GM12891 (cell line): ENCODE results near the gene C22orf15.
A peak's percentile ranks its signal among the peaks of the same experiment; 100 is the strongest.
"Not testable (repeated sequence)": the region's sequence is repeated elsewhere in the genome, so short reads cannot be mapped to it uniquely, and the experiment has no call there.

Experiments used
- DNase-seq: peaks from one replicate; pipeline ENCODE4 v3.0.0; 2011; ENCODE audit warnings: low spot score; ENCODE audit not compliant: insufficient read length
- FAIRE-seq: peaks from 2 replicates; lab custom pipeline; 2011; peaks lifted over from hg19 to GRCh38; lab: Jason Lieb, UNC
- PAX5 ChIP-seq: IDR thresholded peaks from 2 replicates; pipeline ENCODE4 v1.6.1; 2011; ENCODE audit warnings: low read length, moderate library complexity, mild to moderate bottlenecking; ENCODE audit not compliant: insufficient read depth, severe bottlenecking
- POLR2A ChIP-seq: IDR thresholded peaks from 2 replicates; pipeline ENCODE4 v1.6.1; 2011; ENCODE audit warnings: low read depth, low read length, control low read depth
- POLR2AphosphoS5 ChIP-seq: IDR thresholded peaks from 2 replicates; pipeline ENCODE4 v1.6.1; 2011; ENCODE audit warnings: low read depth, low read length, control low read depth
- POU2F2 ChIP-seq: IDR thresholded peaks from 2 replicates; pipeline ENCODE4 v1.6.1; 2011; ENCODE audit warnings: low read depth, mild to moderate bottlenecking, control low read depth, low read length, moderate library complexity
- SPI1 ChIP-seq: IDR thresholded peaks from 2 replicates; pipeline ENCODE4 v1.6.1; 2011; ENCODE audit warnings: low read depth, low read length, control low read depth
- TAF1 ChIP-seq: IDR thresholded peaks from 2 replicates; pipeline ENCODE4 v1.6.1; 2011; ENCODE audit warnings: low read depth, low read length, control low read depth

The C22orf15 gene

GRCh38 chr22:23722724-23723123, 40.1 kb upstream of the C22orf15 start:
- DNase-seq (no peak), FAIRE-seq (no peak)
- TF ChIP-seq POLR2AphosphoS5 (no peak), PAX5 (no peak), POU2F2 (no peak), TAF1 (no peak)

GRCh38 chr22:23728108-23728507, 34.7 kb upstream of the C22orf15 start:
- not testable (repeated sequence) for FAIRE-seq, DNase-seq

- DNase-seq (no peak), FAIRE-seq (no peak)
- TF ChIP-seq TAF1, result no peak
- no peak for TF ChIP-seq SPI1
- TF ChIP-seq POU2F2, result no peak
- no peak for TF ChIP-seq POLR2AphosphoS5
- TF ChIP-seq PAX5, result no peak
- no peak for TF ChIP-seq POLR2A
Observed at GRCh38 chr22:23737696-23738095, 25.1 kb upstream of the C22orf15 start.

- TF ChIP-seq TAF1 (no peak), POU2F2 (no peak), PAX5 (no peak), POLR2A (no peak), SPI1 (no peak), POLR2AphosphoS5 (no peak)
- FAIRE-seq (no peak), DNase-seq (no peak)
Observed at GRCh38 chr22:23742505-23743264, 20.1 kb upstream of the C22orf15 start.

GRCh38 chr22:23743303-23743705, 19.5 kb upstream of the C22orf15 start:
- DNase-seq, result no peak
- no peak for FAIRE-seq

GRCh38 chr22:23744001-23744400, 18.8 kb upstream of the C22orf15 start:
- TF ChIP-seq TAF1, result no peak
- no peak for TF ChIP-seq POU2F2
- TF ChIP-seq POLR2AphosphoS5, result no peak
- TF ChIP-seq PAX5, result no peak
- no peak for TF ChIP-seq POLR2A
- no peak for TF ChIP-seq SPI1
- no peak for FAIRE-seq

More at GRCh38 chr22:23743303-23743705, 19.5 kb upstream of the C22orf15 start:
- no peak for TF ChIP-seq POU2F2
- no peak for TF ChIP-seq PAX5
- TF ChIP-seq POLR2AphosphoS5, result no peak
- no peak for TF ChIP-seq POLR2A
- no peak for TF ChIP-seq TAF1
- no peak for TF ChIP-seq SPI1

GRCh38 chr22:23744485-23744884, 18.3 kb upstream of the C22orf15 start:
- FAIRE-seq, result no peak
- TF ChIP-seq SPI1 (no peak), POLR2A (no peak), PAX5 (no peak), TAF1 (no peak), POLR2AphosphoS5 (no peak), POU2F2 (no peak)
- no peak for DNase-seq

More at GRCh38 chr22:23744001-23744400, 18.8 kb upstream of the C22orf15 start:
- DNase-seq, result no peak

GRCh38 chr22:23745791-23746190, 17.0 kb upstream of the C22orf15 start:
- DNase-seq (no peak), FAIRE-seq (no peak)
- TF ChIP-seq TAF1 (no peak), POLR2A (no peak), POU2F2 (no peak), PAX5 (no peak), POLR2AphosphoS5 (no peak)

GRCh38 chr22:23749841-23750301, 12.9 kb upstream of the C22orf15 start:
- TF ChIP-seq PAX5 (no peak), POU2F2 (no peak), SPI1 (no peak), TAF1 (no peak), POLR2AphosphoS5 (no peak), POLR2A (no peak)
- DNase-seq (no peak), FAIRE-seq (peak; percentile 9)

- DNase-seq, result no peak
Observed at GRCh38 chr22:23750367-23750713, 12.4 kb upstream of the C22orf15 start.

More at GRCh38 chr22:23750367-23750713, 12.4 kb upstream of the C22orf15 start:
- TF ChIP-seq TAF1 (no peak), PAX5 (no peak), POLR2AphosphoS5 (no peak), POLR2A (no peak), POU2F2 (no peak), SPI1 (no peak)
- FAIRE-seq, result no peak
